Lower leg skin (tissue), 3 donors: Measurements from ENCODE around the gene ADAMTS8.

Source experiments
- CTCF ChIP-seq, 3 donors: fragments of 450-650 bp; IDR thresholded peaks; one replicate each; pipeline ENCODE4 v1.5.1; 2016; ENCODE audit warnings: antibody characterized with exemption in 3 of 3, mild to moderate bottlenecking in 3 of 3, moderate library complexity in 2 of 3
- POLR2A ChIP-seq, 2 donors: fragments of 450-650 bp; IDR thresholded peaks; one replicate each; pipeline ENCODE4 v1.6.1; 2016 to 2017; ENCODE audit warnings: antibody characterized with exemption in 2 of 2, mild to moderate bottlenecking in 1 of 2, moderate library complexity in 1 of 2

DNA sequence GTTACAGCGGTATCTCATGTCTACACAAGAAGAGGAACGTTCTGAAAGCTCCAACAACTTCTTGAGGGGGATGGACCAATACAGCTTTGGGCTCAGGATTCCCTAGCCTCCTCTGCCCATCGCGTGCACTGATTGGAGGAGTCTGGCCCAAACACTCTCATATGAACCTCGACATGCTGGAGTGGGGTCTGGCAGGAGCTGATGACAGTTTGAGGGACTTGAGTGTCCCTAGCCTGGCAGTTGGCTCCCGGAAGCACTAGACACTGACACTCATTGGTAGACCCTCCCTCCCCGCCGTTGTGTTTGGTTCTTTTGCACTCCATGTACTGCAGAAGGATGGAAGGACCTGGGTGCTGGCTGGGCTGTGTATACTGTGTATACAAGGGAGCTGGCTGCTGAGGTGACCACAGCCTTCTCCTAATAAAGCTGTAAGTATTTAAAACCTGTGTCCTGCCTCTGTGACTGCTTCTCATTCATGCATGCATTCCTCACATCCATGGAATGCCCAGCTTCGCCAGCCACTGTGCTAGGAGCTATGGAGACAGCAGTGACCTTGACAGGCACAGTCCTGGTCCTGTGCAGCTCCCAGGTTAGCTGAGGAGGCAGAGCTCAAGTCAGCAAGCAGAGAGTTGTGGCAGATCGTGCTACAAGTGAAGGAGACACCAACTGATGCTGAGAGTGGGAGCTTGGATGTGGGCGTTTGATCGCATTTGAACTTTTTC lies 48.0 kb upstream of the ADAMTS8 start:
- TF ChIP-seq CTCF (IDR thresholded peaks at IDR 0.05) (no peak), POLR2A (IDR thresholded peaks at IDR 0.05) (no peak)
